ENCODE measurements around the gene LPAR1.

- TF ChIP-seq, protein P1, sequence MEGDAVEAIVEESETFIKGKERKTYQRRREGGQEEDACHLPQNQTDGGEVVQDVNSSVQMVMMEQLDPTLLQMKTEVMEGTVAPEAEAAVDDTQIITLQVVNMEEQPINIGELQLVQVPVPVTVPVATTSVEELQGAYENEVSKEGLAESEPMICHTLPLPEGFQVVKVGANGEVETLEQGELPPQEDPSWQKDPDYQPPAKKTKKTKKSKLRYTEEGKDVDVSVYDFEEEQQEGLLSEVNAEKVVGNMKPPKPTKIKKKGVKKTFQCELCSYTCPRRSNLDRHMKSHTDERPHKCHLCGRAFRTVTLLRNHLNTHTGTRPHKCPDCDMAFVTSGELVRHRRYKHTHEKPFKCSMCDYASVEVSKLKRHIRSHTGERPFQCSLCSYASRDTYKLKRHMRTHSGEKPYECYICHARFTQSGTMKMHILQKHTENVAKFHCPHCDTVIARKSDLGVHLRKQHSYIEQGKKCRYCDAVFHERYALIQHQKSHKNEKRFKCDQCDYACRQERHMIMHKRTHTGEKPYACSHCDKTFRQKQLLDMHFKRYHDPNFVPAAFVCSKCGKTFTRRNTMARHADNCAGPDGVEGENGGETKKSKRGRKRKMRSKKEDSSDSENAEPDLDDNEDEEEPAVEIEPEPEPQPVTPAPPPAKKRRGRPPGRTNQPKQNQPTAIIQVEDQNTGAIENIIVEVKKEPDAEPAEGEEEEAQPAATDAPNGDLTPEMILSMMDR (conservative IDR thresholded peaks at IDR 0.05 in 1 of 2, IDR thresholded peaks at IDR 0.05 in 1 of 2; ENCODE audit: extremely low read depth in 1 of 2, insufficient read depth in 1 of 2, low read depth in 1 of 2, low read length in 2 of 2) = no peak
- TF ChIP-seq EZH2 (IDR thresholded peaks at IDR 0.05; ENCODE audit: borderline replicate concordance, low read length) = no peak
Measured at GRCh38 chr9:111068771-111069170, 30.5 kb upstream of the LPAR1 start.

All from mammary epithelial cell (primary cell).